ENCODE results near the gene LDLRAP1.

Gene LDLRAP1

DNA sequence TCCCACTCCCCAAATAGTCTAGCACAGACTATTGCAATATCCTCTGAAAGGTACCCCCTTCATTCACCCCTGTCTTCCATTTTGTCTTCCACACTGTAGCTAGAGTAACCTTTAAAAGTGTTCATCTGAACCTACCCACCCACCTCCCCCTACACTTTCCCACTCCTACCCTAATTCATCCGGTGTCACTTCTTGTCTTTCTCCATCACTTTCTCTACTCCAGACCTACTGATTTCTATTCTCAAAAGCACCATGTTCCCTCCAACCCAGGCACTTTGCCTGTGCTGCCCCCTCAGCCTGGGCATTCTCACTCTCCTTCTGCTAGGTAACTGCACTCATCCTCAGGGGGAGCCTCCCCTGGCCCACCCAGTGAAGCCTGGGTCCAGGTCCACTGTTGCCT is 68.4 kb downstream of the LDLRAP1 start:
- H3K4me3 Mint-ChIP-seq, result no peak overlapping the region
- H3K36me3 Mint-ChIP-seq, result no peaks in the 10 kb centered on the region
- H3K4me1 Mint-ChIP-seq, result peaks cover 39% of the 10 kb centered on the region
- H3K27ac Mint-ChIP-seq, result no peak overlapping the region
- no peaks in the 10 kb centered on the region for H3K9me3 Mint-ChIP-seq
- H3K27me3 Mint-ChIP-seq, result no peaks in the 10 kb centered on the region

GRCh38 chr1:25612421-25612820 is 69.0 kb downstream of the LDLRAP1 start:
- Mint-ChIP-seq H3K4me1 (peaks cover 39% of the 10 kb centered on the region), H3K4me3 (no peak overlapping the region), H3K27me3 (no peaks in the 10 kb centered on the region), H3K36me3 (no peaks in the 10 kb centered on the region), H3K9me3 (no peaks in the 10 kb centered on the region), H3K27ac (no peak overlapping the region)

DNA sequence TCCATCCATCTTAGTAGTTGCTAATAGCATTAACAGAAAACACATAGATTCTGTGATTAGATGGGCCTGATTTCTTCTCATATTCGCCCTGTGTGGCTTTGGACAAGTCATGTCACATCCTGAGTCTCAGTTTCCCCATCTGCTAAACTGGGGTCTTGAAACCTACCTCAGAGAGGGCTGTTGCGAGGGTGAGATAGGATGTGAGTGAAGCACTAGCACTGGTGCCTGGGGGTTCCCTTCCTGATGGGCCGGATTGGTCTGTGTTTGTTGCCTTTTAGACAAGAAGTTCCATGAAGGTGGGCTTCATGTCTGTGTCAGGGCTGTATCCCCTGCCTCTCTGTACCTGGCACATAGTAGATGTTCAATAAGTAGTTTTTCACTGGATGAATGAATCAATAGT is 69.7 kb downstream of the LDLRAP1 start:
- no peaks in the 10 kb centered on the region for H3K9me3 Mint-ChIP-seq
- H3K4me1 Mint-ChIP-seq, result peaks cover 39% of the 10 kb centered on the region
- H3K27ac Mint-ChIP-seq, result no peak overlapping the region
- no peak overlapping the region for H3K4me3 Mint-ChIP-seq
- H3K27me3 Mint-ChIP-seq, result no peaks in the 10 kb centered on the region
- no peaks in the 10 kb centered on the region for H3K36me3 Mint-ChIP-seq

- Mint-ChIP-seq H3K27me3 (no peaks in the 10 kb centered on the region), H3K9me3 (no peaks in the 10 kb centered on the region), H3K36me3 (no peaks in the 10 kb centered on the region), H3K4me3 (no peak overlapping the region), H3K4me1 (peaks cover 45% of the 10 kb centered on the region), H3K27ac (peak overlapping the region; percentile 67)
Observed at GRCh38 chr1:25614501-25615171, 71.2 kb downstream of the LDLRAP1 start.

GRCh38 chr1:25615172-25615541 is 71.8 kb downstream of the LDLRAP1 start:
- Mint-ChIP-seq H3K27me3 (no peaks in the 10 kb centered on the region), H3K9me3 (no peaks in the 10 kb centered on the region), H3K36me3 (no peaks in the 10 kb centered on the region), H3K27ac (peak overlapping the region; percentile 67), H3K4me3 (peak overlapping the region; percentile 67), H3K4me1 (peaks cover 50% of the 10 kb centered on the region)

GRCh38 chr1:25615563-25616094 is 72.2 kb downstream of the LDLRAP1 start:
- Mint-ChIP-seq H3K4me3 (peak overlapping the region; percentile 67), H3K4me1 (peaks cover 54% of the 10 kb centered on the region), H3K9me3 (no peaks in the 10 kb centered on the region), H3K27me3 (no peaks in the 10 kb centered on the region), H3K36me3 (no peaks in the 10 kb centered on the region), H3K27ac (peak overlapping the region; percentile 63)

- Mint-ChIP-seq H3K9me3 (no peaks in the 10 kb centered on the region), H3K36me3 (no peaks in the 10 kb centered on the region), H3K27me3 (no peaks in the 10 kb centered on the region), H3K4me3 (peak within 1 kb of the TSS; percentile 67), H3K4me1 (peaks cover 57% of the 10 kb centered on the region), H3K27ac (peak within 1 kb of the TSS; percentile 63)
Observed at GRCh38 chr1:25616095-25616986, 72.9 kb downstream of the LDLRAP1 start, which contains the start of gene MAN1C1. TSS of gene MAN1C1 (plus strand) at chr1:25616791. CDS start at chr1:25617798, 1,007 bp downstream.

DNA sequence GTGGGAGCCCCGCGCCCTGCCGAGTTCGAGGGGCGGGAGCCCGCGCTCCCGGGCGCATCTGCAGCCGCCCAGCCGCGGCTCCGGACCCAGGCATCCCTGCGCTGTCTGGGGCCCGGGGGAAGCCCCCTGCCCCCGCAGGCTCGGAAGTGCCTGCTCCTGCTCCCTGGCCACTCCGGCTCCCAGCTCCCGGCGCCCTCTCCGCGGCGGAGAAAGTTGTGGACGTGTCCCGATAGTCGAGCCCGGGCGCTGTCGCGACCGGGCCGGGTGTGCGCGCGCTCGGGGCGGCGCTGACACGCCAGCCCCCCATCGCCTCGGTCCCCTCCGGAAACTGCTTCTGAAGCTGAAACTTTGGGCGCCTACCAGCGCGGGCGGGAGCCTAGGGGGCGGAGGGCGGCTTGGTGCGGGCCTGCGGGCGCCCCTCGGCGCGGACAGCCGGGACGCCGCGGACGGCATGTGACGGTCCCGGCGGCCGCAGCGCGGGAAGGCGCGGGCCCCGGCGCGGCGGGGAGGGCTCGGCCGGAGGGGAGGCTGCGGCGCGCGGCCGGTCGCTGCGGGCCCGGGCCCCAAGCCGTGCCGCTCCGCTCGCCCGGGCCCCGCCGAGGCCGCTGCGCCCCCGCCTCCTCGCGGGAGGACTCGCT is 73.7 kb downstream of the LDLRAP1 start:
- Mint-ChIP-seq H3K9me3 (no peaks in the 10 kb centered on the region), H3K27me3 (no peaks in the 10 kb centered on the region), H3K36me3 (no peaks in the 10 kb centered on the region), H3K27ac (no peak overlapping the region), H3K4me3 (peak overlapping the region; percentile 34), H3K4me1 (peaks cover 62% of the 10 kb centered on the region)

DNA sequence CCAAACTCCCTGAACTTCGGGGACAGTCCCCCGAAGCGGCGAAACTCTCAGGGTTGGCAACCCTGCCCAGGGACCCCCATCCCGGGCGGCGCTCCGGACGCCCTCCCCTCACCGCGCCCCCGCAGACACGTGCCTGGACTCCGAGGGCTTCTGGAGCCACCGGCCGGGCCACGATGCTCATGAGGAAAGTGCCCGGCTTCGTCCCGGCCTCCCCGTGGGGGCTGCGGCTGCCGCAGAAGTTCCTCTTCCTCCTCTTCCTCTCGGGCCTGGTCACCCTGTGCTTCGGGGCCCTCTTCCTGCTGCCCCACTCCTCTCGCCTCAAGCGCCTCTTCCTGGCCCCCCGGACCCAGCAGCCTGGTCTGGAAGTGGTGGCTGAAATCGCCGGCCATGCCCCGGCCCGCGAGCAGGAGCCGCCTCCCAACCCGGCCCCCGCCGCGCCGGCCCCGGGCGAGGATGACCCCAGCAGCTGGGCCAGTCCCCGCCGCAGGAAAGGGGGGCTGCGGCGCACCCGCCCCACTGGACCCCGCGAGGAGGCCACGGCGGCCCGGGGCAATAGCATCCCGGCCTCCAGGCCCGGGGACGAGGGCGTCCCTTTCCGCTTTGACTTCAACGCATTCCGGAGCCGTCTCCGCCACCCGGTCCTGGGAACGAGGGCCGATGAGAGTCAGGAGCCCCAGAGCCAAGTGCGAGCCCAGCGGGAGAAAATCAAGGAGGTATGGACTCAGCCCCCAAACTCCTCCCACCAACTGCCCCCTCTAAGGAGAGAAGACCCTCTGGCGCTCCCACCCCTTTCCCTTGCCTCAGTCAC is 74.4 kb downstream of the LDLRAP1 start:
- Mint-ChIP-seq H3K36me3 (no peaks in the 10 kb centered on the region), H3K27ac (peak overlapping the region; percentile 92), H3K9me3 (no peaks in the 10 kb centered on the region), H3K4me1 (peaks cover 66% of the 10 kb centered on the region), H3K4me3 (peak overlapping the region; percentile 90), H3K27me3 (no peaks in the 10 kb centered on the region)

DNA sequence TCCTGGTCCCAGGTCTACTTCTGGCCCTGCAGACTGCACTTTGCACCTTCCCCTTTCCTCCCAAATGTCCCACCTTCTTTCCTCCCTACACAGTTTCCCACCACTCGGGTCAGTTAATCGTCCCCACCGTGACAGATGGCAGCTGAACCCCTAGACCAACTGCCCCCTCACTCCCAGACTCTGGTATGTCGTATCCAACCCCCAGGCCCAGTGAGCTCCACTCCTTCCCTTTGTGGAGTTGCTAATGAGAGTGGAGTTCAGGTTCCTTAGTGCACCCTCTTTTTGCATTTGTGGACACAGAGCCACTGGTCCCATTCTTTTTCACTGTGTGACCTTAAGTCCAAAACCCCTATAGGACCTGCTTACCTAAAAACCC is 75.0 kb downstream of the LDLRAP1 start:
- Mint-ChIP-seq H3K9me3 (no peaks in the 10 kb centered on the region), H3K27ac (peak overlapping the region; percentile 92), H3K4me3 (peak overlapping the region; percentile 90), H3K4me1 (peaks cover 71% of the 10 kb centered on the region), H3K36me3 (no peaks in the 10 kb centered on the region), H3K27me3 (no peaks in the 10 kb centered on the region)
